ENCODE results near the gene MSANTD2. TPM values are rescaled to one million over a fixed set of nuclear protein-coding genes. Genes with fewer than 3 reads are reported as not detected.

Gene MSANTD2
- total and polyA plus RNA-seq, 11 donors = 2.2 to 5.4 (median 3.1) TPM

DNA sequence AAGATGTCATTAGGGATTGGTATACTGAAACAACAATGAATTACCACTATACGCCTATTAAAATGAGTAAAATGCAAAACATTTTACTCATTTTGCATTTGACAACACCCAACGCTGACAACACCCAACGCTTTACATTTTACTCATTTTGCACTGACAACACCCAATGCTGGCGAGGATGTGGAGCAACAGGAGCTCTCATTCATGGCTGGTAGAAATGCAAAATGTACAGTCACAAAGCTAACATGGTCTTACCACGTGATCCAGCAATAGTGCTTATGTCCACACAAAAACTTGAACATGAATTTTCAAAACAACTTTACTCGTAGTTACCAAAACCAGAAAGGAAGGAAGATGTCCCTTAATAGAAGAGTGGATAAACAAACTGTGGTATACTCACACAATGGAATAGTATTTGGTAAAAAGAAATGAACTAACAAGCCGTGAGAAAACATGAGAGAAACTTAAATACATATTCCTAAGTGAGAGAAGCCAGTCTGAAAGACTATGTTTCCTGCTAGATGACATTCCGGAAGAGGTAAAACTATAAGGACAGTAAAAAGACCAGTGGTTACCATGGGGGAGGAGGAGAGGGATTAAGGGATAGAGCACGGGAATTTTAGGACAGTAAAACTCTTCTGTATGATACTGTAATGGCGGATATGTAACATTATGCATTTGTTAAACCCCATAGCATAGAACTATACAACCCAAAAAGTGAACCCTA lies 11.4 kb upstream of the MSANTD2 start:
- Histone ChIP-seq H3K4me1 (no peaks in the 10 kb centered on the region), H3K27me3 (peaks cover 0 to 10% (median 0%) of the 10 kb centered on the region in 9 donors), H3K36me3 (peaks cover 0 to 8% (median 0%) of the 10 kb centered on the region in 9 donors), H3K9me3 (no peaks in the 10 kb centered on the region), H3K4me3 (no peak overlapping the region), H3K27ac (no peak overlapping the region)
- no peak for DNase-seq
- intact Hi-C loops (cut with DNase I) = no loop called here
- TF ChIP-seq, protein P1, sequence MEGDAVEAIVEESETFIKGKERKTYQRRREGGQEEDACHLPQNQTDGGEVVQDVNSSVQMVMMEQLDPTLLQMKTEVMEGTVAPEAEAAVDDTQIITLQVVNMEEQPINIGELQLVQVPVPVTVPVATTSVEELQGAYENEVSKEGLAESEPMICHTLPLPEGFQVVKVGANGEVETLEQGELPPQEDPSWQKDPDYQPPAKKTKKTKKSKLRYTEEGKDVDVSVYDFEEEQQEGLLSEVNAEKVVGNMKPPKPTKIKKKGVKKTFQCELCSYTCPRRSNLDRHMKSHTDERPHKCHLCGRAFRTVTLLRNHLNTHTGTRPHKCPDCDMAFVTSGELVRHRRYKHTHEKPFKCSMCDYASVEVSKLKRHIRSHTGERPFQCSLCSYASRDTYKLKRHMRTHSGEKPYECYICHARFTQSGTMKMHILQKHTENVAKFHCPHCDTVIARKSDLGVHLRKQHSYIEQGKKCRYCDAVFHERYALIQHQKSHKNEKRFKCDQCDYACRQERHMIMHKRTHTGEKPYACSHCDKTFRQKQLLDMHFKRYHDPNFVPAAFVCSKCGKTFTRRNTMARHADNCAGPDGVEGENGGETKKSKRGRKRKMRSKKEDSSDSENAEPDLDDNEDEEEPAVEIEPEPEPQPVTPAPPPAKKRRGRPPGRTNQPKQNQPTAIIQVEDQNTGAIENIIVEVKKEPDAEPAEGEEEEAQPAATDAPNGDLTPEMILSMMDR (IDR thresholded peaks at IDR 0.05) = no peak
- TF ChIP-seq POLR2A (IDR thresholded peaks at IDR 0.05) = no peak
- WGBS, 4 donors = 82 to 87% (median 85%) methylated on average over 10 of the region's 10 CpGs
- no peak for ATAC-seq

GRCh38 chr11:124807660-124808270 lies 7.6 kb upstream of the MSANTD2 start:
- no peaks in the 10 kb centered on the region for H3K27me3 ChIP-seq
- ATAC-seq (no peak), DNase-seq (no peak)
- H3K9me3 ChIP-seq = no peaks in the 10 kb centered on the region
- no peak overlapping the region for H3K4me3 ChIP-seq
- TF ChIP-seq, protein P1 (IDR thresholded peaks at IDR 0.05) = no peak
- no peak for TF ChIP-seq POLR2A (IDR thresholded peaks at IDR 0.05)
- 65 to 83% (median 72%) methylated on average over 6 of the region's 6 CpGs for WGBS, 4 donors
- H3K4me1 ChIP-seq = no peaks in the 10 kb centered on the region
- peaks cover 0 to 16% (median 5%) of the 10 kb centered on the region in 9 donors for H3K36me3 ChIP-seq
- H3K27ac ChIP-seq = no peak overlapping the region
- intact Hi-C loops (cut with DNase I) = no loop called here

- H3K27ac ChIP-seq = no peak overlapping the region
- H3K27me3 ChIP-seq = no peaks in the 10 kb centered on the region
- no peak for TF ChIP-seq POLR2A (IDR thresholded peaks at IDR 0.05)
- TF ChIP-seq, protein P1 (IDR thresholded peaks at IDR 0.05) = no peak
- ATAC-seq (no peak), DNase-seq (no peak)
- H3K9me3 ChIP-seq = no peaks in the 10 kb centered on the region
- H3K4me1 ChIP-seq = no peaks in the 10 kb centered on the region
- 92 to 97% (median 96%) methylated on average over 5 of the region's 5 CpGs for WGBS, 4 donors
- intact Hi-C loops (cut with DNase I) = no loop called here
- H3K4me3 ChIP-seq = no peak overlapping the region
- H3K36me3 ChIP-seq = peaks cover 0 to 16% (median 5%) of the 10 kb centered on the region in 9 donors
These were observed 7.0 kb upstream of the MSANTD2 start for GRCh38 chr11:124807201-124807600.

GRCh38 chr11:124804884-124805283 lies 4.7 kb upstream of the MSANTD2 start:
- WGBS, 4 donors = 59 to 80% (median 76%) methylated on average over 3 of the region's 3 CpGs
- ATAC-seq (no peak), DNase-seq (no peak)
- intact Hi-C loops (cut with DNase I) = no loop called here
- TF ChIP-seq, protein P1 (IDR thresholded peaks at IDR 0.05) = no peak
- TF ChIP-seq POLR2A (IDR thresholded peaks at IDR 0.05) = no peak
- no peak overlapping the region for H3K27ac ChIP-seq
- H3K9me3 ChIP-seq = no peaks in the 10 kb centered on the region
- H3K4me3 ChIP-seq = no peak overlapping the region
- peaks cover 0 to 16% (median 5%) of the 10 kb centered on the region in 9 donors for H3K36me3 ChIP-seq
- no peaks in the 10 kb centered on the region for H3K27me3 ChIP-seq
- peaks cover 0 to 13% (median 9%) of the 10 kb centered on the region in 12 donors for H3K4me1 ChIP-seq
